DOHH2 (cell line): Measurements from ENCODE around the gene ME3.

Experiments
- CTCF ChIP-seq: fragments of 200-600 bp; sonication (generic); IDR thresholded peaks from one replicate; pipeline ENCODE4 v1.5.1; 2014; ENCODE audit warnings: antibody characterized with exemption, mild to moderate bottlenecking, low read depth, low read length; ENCODE audit not compliant: poor library complexity, severe bottlenecking
- EZH2phosphoT487 ChIP-seq: fragments of 200-600 bp; sonication (generic); IDR thresholded peaks from 2 replicates; pipeline ENCODE4 v1.6.1; 2017; ENCODE audit warnings: borderline replicate concordance, mild to moderate bottlenecking, antibody characterized with exemption, low read length, moderate library complexity, mixed read lengths

GRCh38 chr11:86698639-86699038 lies 26.2 kb upstream of the ME3 start:
- TF ChIP-seq CTCF (no peak), EZH2phosphoT487 (no peak)
